OCI-LY1 (cell line): ENCODE data around the gene KLHL29.

ENCODE experiments used
- H2AFZ ChIP-seq: fragments of 200-600 bp; sonication (generic), shearing (Covaris generic); 2 replicates; pipeline ENCODE4 v1.6.0; 2014; ENCODE audit warnings: antibody characterized with exemption, mild to moderate bottlenecking, low read length
- H3F3A ChIP-seq: fragments of 200-600 bp; sonication (generic), shearing (Covaris generic); 2 replicates; pipeline ENCODE4 v1.6.0; 2014; ENCODE audit warnings: mild to moderate bottlenecking, antibody characterized with exemption, low read length, moderate library complexity; ENCODE audit not compliant: insufficient read depth
- H3K27ac ChIP-seq: fragments of 200-600 bp; sonication (generic); 2 replicates; pipeline ENCODE4 v1.5.1; 2014; ENCODE audit warnings: low read length, mixed run types, mild to moderate bottlenecking, low read depth; ENCODE audit not compliant: poor library complexity, severe bottlenecking
- H3K27me3 ChIP-seq: fragments of 200-600 bp; sonication (generic); 2 replicates; pipeline ENCODE4 v1.6.0; 2014; ENCODE audit warnings: antibody characterized with exemption, mild to moderate bottlenecking, low read length, moderate library complexity; ENCODE audit not compliant: insufficient read depth
- H3K36me3 ChIP-seq: fragments of 200-600 bp; sonication (generic); 2 replicates; pipeline ENCODE4 v1.6.1; 2014; ENCODE audit warnings: mild to moderate bottlenecking, antibody characterized with exemption, low read length, moderate library complexity, mixed read lengths; ENCODE audit not compliant: insufficient read depth
- H3K4me1 ChIP-seq: fragments of 200-600 bp; sonication (generic); 2 replicates; pipeline ENCODE4 v1.5.1; 2014; ENCODE audit warnings: mild to moderate bottlenecking, low read length, moderate library complexity; ENCODE audit not compliant: insufficient read depth, severe bottlenecking
- H3K4me2 ChIP-seq: fragments of 200-600 bp; sonication (generic), shearing (Covaris generic); 2 replicates; pipeline ENCODE4 v1.6.1; 2014; ENCODE audit warnings: low read length
- H3K4me3 ChIP-seq: fragments of 200-600 bp; sonication (generic); 2 replicates; pipeline ENCODE4 v1.5.1; 2014; ENCODE audit warnings: low read length, low read depth, mild to moderate bottlenecking, mixed read lengths; ENCODE audit not compliant: poor library complexity, severe bottlenecking
- H3K79me2 ChIP-seq: fragments of 200-600 bp; shearing (Covaris generic); 2 replicates; pipeline ENCODE4 v1.6.1; 2016; ENCODE audit warnings: mixed run types, low read length, mixed read lengths; ENCODE audit not compliant: insufficient read depth
- H3K9ac ChIP-seq: fragments of 200-600 bp; sonication (generic), shearing (Covaris generic); 2 replicates; pipeline ENCODE4 v1.6.1; 2014; ENCODE audit warnings: mild to moderate bottlenecking, low read length, mixed read lengths
- H3K9me2 ChIP-seq: fragments of 200-600 bp; sonication (generic), shearing (Covaris generic); 2 replicates; pipeline ENCODE4 v1.6.1; 2014; ENCODE audit warnings: low read depth, mild to moderate bottlenecking, low read length, mixed read lengths
- H3K9me3 ChIP-seq: fragments of 200-600 bp; shearing (Covaris generic); 2 replicates; pipeline ENCODE4 v1.6.1; 2014; ENCODE audit warnings: low read length, mixed read lengths
- H4K20me1 ChIP-seq: fragments of 200-600 bp; sonication (generic), shearing (Covaris generic); 2 replicates; pipeline ENCODE4 v1.6.0; 2016; ENCODE audit warnings: mild to moderate bottlenecking, low read length; ENCODE audit not compliant: insufficient read depth
- EZH2 ChIP-seq: fragments of 200-600 bp; sonication (generic), shearing (Covaris generic); IDR thresholded peaks from 2 replicates; pipeline ENCODE4 v1.8.0; 2017; ENCODE audit warnings: borderline replicate concordance, mixed run types, mild to moderate bottlenecking, antibody characterized with exemption, low read length, moderate library complexity, mixed read lengths
- TF ChIP-seq, protein P1 (sequence below): fragments of 200-600 bp; sonication (generic), shearing (Covaris generic); IDR thresholded peaks from 2 replicates; pipeline ENCODE4 v1.5.1; 2017; ENCODE audit warnings: mild to moderate bottlenecking, antibody characterized with exemption, low read length, moderate library complexity, mixed read lengths

KLHL29 gene

DNA sequence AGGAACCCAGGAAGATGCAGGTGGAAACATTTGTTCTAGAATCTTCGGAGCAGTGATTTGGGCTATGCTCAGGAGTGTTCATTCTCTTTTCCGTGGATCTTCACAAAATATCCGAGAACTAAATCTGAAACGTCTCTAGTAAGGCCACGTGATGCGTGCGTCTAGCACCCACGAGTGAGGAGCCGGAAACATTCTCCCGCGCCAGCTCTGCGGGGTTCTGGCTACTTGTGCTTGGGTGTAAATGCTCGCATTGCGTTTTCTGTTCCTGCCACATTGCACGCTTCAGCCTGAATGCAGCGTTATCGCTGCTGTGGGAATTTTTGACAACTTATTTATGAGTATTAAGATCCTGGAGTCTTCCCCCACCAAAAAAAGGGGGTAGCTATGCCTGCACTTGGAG is 71.4 kb downstream of the KLHL29 start:
- no peaks in the 10 kb centered on the region for H4K20me1 ChIP-seq

DNA sequence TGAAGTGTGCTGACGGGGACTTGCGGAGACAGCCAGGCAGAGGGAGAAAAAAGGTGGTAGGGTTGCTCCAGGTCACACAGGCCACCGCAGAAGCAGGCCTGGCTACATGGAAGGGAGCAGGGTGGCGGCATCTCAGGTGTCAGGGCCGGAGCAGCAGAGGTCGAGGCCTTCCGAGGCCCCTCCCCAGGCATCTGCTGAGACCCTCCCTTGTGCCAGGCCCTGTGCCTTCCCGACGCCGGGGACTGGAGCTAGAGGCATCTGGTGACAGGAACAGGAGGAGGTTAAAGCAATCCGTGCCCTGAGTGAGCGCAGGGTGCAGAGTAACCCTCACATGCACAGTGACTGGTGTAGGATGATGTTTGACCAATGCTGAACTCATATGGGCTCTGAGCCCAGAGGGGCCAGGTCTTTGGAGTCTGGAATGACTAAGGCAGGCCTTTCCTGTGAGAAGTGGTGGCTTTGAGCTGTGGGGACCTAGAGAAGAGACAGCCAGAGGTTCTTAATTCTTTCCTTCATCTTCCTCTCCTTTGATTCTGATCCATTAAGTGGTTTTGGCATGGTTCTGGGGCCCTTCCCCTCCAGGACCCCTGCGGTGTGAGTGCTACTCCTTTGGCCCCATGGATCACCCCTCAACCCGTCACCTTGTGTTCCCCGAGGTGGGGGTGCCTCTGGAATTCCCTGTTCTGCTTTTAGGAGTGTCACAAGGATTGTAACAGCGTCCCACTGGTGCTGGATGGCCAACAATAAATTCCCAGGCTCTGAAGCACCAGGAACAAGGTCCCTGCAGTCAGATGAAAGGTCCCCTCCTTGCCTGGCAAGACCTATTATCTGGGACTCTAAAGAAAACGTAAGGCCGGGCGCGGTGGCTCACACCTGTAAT is 72.1 kb downstream of the KLHL29 start:
- Histone ChIP-seq H3K4me1 (no peaks in the 10 kb centered on the region), H2AFZ (no peak overlapping the region), H3K27me3 (no peaks in the 10 kb centered on the region), H3K9me2 (no peaks in the 10 kb centered on the region), H3K4me3 (no peak overlapping the region), H4K20me1 (no peaks in the 10 kb centered on the region), H3K36me3 (no peaks in the 10 kb centered on the region), H3K27ac (no peak overlapping the region), H3K9ac (no peak overlapping the region), H3K79me2 (no peaks in the 10 kb centered on the region), H3K9me3 (no peaks in the 10 kb centered on the region), H3F3A (no peaks in the 10 kb centered on the region), H3K4me2 (no peak overlapping the region)
- no peak for TF ChIP-seq EZH2
- TF ChIP-seq, protein P1, sequence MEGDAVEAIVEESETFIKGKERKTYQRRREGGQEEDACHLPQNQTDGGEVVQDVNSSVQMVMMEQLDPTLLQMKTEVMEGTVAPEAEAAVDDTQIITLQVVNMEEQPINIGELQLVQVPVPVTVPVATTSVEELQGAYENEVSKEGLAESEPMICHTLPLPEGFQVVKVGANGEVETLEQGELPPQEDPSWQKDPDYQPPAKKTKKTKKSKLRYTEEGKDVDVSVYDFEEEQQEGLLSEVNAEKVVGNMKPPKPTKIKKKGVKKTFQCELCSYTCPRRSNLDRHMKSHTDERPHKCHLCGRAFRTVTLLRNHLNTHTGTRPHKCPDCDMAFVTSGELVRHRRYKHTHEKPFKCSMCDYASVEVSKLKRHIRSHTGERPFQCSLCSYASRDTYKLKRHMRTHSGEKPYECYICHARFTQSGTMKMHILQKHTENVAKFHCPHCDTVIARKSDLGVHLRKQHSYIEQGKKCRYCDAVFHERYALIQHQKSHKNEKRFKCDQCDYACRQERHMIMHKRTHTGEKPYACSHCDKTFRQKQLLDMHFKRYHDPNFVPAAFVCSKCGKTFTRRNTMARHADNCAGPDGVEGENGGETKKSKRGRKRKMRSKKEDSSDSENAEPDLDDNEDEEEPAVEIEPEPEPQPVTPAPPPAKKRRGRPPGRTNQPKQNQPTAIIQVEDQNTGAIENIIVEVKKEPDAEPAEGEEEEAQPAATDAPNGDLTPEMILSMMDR = no peak

More for the DNA sequence above, 71.4 kb downstream of the KLHL29 start:
- H3F3A ChIP-seq = no peaks in the 10 kb centered on the region
- H3K9ac ChIP-seq = no peak overlapping the region
- no peak for TF ChIP-seq EZH2
- TF ChIP-seq, protein P1 = no peak
- H3K27ac ChIP-seq = no peak overlapping the region
- no peaks in the 10 kb centered on the region for H3K9me3 ChIP-seq
- no peaks in the 10 kb centered on the region for H3K9me2 ChIP-seq
- H2AFZ ChIP-seq = no peak overlapping the region
- no peaks in the 10 kb centered on the region for H3K79me2 ChIP-seq
- H3K36me3 ChIP-seq = no peaks in the 10 kb centered on the region
- no peak overlapping the region for H3K4me3 ChIP-seq
- no peak overlapping the region for H3K4me2 ChIP-seq
- H3K27me3 ChIP-seq = no peaks in the 10 kb centered on the region
- H3K4me1 ChIP-seq = no peaks in the 10 kb centered on the region

DNA sequence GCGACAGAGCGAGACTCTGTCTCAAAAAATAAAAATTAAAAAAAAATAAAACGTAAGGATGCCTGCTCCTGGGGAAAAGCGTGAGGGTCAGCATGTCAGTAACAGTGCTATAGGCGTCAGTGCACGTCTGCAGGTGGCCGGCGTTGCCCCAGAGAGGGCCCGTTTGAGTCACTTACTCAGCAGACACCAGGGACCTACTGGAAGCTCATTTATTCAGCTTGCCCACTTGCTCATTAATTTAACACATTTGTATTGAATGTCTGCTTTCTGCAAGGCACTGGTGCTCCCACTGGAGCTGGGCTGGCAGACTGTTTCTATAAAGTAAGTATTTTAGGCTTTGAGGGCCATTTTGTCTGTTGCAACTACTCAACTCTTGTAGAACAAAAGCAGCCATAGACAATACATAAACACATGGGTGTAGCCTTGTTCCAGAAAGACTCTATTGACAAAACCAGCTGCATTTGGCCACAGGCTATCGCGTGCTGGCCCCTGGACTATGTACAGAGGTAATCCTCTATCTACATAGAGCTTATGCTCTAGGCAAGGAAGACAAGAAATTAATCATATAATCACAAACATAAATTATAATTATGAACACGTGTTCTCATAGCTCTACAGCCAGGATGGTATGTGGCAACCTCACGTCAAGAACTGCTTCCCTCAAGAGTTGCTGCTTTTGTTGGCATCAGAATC is 73.2 kb downstream of the KLHL29 start:
- Histone ChIP-seq H3K9ac (no peak overlapping the region), H3K79me2 (no peaks in the 10 kb centered on the region), H4K20me1 (no peaks in the 10 kb centered on the region), H3K36me3 (no peaks in the 10 kb centered on the region), H3K4me3 (no peak overlapping the region), H3K9me2 (no peaks in the 10 kb centered on the region), H3K9me3 (no peaks in the 10 kb centered on the region), H3K4me2 (no peak overlapping the region), H3K27ac (no peak overlapping the region), H3F3A (no peaks in the 10 kb centered on the region), H3K27me3 (no peaks in the 10 kb centered on the region), H3K4me1 (no peaks in the 10 kb centered on the region), H2AFZ (no peak overlapping the region)
- TF ChIP-seq, protein P1 = no peak
- no peak for TF ChIP-seq EZH2
